Neural progenitor cell (in vitro differentiated cells): ENCODE results near the gene TNXB.

ENCODE experiments used
- CTCF ChIP-seq: fragments of 200-600 bp; sonication (generic); IDR thresholded peaks from 2 replicates; pipeline ENCODE4 v1.5.1; 2017; ENCODE audit warnings: antibody characterized with exemption, mild to moderate bottlenecking
- EZH2 ChIP-seq: fragments of 200-600 bp; sonication (generic); IDR thresholded peaks from 2 replicates; pipeline ENCODE4 v1.6.1; 2017; ENCODE audit warnings: antibody characterized with exemption, mild to moderate bottlenecking, moderate library complexity
- EZH2phosphoT487 ChIP-seq: fragments of 200-600 bp; sonication (generic); IDR thresholded peaks from 2 replicates; pipeline ENCODE4 v1.6.1; 2017; ENCODE audit warnings: antibody characterized with exemption

- no peak for TF ChIP-seq EZH2phosphoT487
- TF ChIP-seq CTCF = no peak
- no peak for TF ChIP-seq EZH2
These were observed 26.2 kb downstream of the TNXB start for GRCh38 chr6:32082935-32083334.
